DMS153 treated with DMSO at 0.1 percent for 48 hours (cell line): ENCODE data around the gene TAF1B.
"Not testable (repeated sequence)": the region's sequence is repeated elsewhere in the genome, so short reads cannot be mapped to it uniquely, and the experiment has no call there.

Experiments
- DNase-seq: peaks from one replicate; lab custom pipeline; 2025; ENCODE audit not compliant: unreplicated experiment; lab: John Stamatoyannopoulos, UW

The TAF1B gene

GRCh38 chr2:9830685-9831410 lies 12.4 kb upstream of the TAF1B start:
- no peak for DNase-seq

DNA sequence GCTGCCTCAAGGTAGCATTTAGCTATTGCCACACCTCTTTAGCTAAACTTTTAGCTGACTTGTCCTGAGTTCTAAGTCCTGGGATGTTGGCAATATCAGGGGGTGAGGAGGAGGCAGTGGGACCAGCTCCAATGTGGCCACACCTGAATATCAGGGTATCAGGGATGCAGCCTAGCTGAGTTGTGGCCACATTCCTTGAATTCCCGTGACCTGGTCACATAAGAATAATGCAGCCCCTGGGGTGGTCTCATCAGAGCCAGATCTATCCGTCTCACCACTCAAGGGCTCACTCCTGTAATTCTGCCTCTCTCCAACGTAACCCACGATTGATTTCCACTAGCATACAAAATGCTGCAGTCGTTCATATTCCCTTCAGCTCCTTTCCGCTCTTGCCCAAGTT lies 11.6 kb upstream of the TAF1B start:
- DNase-seq, result no peak

DNA sequence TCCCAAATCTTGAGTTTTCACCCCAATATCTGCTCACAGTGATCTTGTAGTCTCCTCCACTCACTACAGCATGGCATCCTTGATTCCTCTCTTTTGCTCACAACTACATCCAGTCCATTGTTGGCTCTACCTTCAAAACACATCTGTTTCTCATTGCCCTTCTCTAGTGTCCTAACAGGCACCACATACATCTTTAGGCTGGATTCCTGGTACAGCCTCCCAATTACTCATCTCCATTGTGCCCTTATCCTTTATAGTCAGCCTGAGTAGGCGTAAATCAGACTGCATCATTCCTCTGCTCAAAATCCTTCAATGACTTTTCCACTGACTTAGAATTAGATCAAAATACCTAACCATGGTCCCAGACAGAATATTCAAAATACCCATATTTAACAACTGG lies 10.7 kb upstream of the TAF1B start:
- DNase-seq, result no peak

- not testable (repeated sequence) for DNase-seq
Observed at GRCh38 chr2:9835068-9835467, 8.2 kb upstream of the TAF1B start.

- DNase-seq, result no peak
Observed at GRCh38 chr2:9836074-9836473, 7.2 kb upstream of the TAF1B start.

DNA sequence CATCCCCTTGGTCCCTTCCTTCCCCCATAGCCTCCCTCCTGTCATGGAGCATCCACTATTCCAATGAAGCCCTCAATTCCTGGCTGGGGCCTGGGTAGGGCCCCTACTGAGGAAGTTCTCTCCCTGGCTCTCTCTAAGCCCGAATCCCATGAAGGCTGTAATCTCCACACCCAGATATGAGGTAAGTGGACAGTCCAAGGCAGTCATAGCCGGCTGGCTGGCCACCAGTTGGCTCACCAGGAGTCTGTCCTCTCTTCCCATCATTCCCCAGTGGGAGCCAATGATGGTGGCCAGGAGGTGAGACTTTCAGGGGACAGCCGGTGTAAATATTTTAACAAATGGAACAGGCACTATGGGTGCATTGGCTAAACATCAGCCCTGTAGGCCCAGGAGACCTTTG lies 6.8 kb upstream of the TAF1B start:
- no peak for DNase-seq

DNA sequence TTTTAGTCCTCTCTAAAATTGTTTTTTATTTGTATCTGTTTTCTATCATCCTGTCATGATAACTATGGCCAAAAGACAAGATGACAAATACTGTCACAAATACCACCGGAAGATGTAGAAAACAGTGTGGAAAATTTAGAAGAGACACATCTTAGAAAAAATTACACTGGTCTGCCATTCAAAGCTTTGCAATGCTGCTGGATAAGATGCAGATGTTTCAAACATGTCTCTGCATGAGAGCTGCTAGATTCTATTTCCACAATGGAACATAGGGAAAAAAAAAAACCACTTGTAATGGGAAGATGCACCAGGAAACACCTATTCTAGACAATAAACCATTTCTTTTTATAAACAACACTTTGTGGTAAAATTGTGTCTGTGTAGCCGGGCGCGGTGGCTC lies 5.8 kb upstream of the TAF1B start:
- DNase-seq, result no peak

DNA sequence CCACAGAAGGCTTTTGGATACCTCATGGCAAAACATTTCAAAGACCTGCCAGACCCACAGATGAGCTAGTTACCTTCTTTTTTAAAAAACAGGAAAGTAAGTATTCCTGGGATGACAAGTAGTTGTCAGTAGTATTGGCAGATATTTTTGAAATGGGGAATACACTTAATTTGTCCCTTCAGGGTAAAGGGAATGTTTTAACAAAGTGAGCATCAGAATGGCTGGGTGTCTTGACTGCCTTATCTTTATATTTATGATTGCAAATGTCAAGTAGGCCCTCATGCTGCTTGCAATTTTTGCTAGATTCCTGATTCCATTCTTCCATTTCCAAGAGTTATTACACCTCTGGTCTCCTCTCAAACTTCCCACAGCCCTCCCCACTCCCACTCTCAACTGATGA lies 4.9 kb upstream of the TAF1B start:
- DNase-seq, result no peak

DNA sequence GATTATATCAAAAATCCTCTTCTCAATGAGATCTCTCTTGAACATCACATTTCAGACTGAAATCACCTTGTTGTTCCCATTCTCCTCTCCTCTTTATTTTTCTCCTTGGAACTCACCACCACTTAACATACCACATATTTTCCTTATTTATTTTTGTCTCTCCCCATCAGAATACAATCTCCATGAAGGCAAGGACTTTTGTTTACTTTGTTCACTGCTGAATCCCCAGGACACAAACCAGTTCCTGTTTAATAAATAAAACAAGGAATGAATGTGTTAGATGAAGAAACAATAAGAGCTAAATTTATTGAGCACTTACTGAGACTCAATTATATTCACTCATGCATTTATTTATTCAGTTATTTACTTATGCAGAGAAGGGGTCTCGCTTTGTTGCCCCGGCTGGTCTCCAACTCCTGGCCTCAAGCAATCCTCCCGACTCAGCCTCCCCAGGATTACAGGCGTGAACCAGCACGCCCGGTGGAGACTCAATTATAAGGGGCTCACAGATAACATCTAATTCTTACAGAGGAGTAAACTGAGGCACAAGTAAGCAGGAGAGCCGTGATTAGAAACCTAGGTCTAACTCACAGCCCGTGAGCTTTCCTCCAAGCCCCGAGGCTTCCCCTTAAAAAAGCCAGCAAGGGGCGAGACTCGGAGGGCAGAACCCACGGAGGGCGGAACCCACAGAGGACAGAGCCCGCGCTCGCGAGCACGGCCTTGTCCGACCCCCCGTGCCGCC lies 616 bp upstream of the TAF1B start:
- no peak for DNase-seq

- DNase-seq, result no peak
Observed at GRCh38 chr2:9844036-9844483, 786 bp downstream of the TAF1B start.

DNA sequence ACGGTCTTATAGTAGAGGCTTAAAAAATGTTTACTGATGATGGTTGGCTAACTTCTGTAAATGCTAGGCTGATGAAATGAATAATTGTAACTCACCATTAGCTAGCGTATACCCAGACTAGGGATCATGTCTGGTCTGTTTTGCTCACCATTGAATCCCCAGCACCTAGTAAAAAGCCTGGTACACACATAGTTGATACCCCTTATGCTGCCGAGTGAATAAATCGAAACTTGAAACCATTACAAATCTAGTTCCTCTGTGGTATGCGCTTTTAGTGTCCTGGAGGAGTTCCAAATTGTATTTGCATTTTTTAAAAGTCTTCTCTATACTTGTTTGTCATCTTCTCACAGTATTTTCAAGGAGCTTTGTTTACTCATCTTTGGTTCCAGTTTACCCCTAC lies 1.3 kb downstream of the TAF1B start:
- no peak for DNase-seq

DNA sequence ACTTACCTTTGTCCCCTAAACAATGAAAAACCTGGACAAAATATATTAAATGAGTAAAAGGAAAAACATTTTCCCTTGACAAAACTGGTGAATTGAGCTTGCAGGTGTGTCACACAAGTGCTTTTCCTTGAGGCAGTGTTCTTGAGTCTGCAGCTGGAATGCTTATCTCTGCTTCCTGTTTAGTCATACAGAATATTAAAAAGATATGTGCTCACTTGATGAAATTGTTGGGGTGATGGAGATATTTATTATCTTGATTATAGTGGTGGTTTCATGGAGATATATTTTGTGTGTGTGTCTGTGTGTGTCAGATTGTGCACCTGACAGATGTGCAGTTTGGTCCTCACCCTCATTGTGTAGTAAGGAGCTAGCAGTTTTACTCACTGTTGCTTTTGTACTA lies 3.3 kb downstream of the TAF1B start:
- no peak for DNase-seq

DNA sequence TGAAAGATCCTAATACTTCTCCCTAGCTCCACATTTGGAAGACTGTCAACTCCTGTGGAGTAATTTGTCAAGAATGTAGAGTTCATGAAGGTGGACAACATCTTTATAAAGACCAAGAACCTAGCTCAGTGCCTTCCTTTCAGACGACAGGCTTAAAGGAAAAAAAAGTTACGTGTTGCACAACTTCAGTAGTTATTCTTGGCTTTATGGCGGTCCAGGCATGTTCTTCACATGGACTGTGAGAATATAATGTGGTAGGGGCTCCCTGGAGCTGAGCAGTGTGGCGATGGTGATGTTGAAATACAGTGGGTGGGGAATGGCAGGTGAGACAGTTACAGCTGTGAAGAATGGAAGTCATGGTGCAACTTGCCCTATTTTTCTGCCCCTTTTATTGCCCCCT lies 3.9 kb downstream of the TAF1B start:
- no peak for DNase-seq

DNA sequence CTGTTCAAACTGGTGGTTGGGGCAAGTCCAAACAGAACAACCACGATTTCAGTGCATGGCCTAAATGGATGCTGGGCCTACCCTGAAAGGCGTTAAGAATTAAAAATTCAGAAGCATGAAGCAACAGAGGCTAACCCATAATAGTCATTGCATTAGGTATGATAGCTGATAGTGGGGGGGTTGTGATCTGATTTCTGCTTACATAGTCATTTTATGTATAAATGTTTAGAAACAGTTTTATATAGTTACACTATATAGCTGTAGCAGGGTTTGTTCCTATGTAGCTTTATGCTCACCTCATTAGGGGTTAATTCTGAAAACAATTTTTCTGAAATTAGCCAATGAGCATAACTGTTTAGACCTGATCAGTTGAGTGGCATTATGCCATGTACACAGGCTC lies 9.6 kb downstream of the TAF1B start:
- no peak for DNase-seq

DNA sequence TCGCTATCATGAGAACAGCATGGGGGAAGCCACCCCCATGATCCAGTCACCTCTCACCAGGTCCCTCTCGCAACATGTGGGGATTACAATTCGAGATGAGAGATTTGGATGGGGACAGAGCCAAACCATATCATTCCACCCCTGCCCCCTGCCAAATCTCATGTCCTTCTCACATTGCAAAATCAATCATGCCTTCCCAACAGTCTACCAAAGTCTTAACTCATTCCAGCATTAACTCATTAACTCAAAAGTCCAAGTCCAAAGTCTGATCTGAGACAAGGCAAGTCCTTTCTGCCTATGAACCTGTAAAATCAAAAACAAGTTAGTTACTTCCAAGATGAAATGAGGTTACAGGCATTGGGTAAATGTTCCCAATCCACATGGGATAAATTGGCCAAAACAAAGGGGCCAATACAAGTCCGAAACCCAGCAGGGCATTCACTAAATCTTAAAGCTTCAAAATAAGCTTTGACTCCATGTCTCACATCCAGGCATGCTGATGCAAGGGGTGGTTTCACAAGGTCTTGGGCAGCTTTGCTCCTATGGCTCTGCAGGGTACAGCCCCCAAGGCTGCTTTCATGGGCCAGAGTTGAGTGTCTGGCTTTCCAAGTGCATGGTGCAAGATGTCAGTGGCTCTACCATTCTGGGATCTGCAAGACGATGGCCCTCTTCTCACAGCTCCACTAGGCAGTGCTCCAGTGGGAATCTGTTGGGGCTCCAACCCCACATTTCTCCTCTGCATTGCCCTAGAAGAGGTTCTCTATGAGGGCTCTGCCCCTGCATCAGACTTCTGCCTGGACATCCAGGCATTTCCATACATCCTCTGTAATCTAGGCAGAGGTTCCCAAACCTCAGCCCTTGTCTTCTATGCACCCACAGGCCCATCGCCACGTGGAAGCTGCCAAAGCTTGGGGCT lies 14.8 kb downstream of the TAF1B start:
- no peak for DNase-seq

DNA sequence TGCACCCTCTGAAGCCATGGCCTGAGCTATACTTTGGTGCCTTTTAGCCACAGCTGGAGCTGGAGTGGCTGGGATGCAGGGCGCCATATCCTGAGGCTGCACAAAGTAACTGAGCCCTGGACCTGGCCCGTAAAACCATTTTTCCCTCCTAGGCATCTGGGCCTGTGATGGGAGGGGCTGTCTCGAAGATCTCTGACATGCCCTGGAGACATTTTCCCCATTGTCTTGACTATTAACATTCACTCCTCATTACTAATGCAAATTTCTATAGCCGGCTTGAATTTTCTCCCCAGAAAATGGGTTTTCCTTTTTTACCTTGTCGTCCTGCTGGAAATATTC lies 15.4 kb downstream of the TAF1B start:
- no peak for DNase-seq

DNA sequence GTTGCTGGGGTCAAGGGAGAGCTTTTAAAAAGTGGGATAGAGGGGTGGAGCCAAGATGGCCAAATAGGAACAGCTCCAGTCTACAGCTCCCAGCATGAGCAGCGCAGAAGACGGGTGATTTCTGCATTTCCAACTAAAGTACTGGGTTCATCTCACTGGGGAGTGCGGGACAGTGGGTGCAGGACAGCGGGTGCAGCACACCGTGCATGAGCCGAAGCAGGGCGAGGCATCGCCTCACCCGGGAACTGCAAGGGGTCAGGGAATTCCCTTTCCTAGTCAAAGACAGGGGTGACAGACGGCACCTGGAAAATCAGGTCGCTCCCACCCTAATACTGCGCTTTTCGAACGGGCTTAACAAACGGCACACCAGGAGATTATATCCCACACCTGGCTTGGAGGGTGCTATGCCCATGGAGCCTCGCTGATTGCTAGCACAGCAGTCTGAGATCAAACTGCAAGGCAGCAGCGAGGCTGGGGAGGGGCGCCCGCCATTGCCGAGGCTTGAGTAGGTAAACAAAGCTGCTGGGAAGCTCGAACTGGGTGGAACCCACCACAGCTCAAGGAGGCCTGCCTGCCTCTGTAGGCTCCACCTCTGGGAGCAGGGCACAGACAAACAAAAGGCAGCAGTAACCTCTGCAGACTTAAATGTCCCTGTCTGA lies 17.8 kb downstream of the TAF1B start:
- DNase-seq, result not testable (repeated sequence)

DNA sequence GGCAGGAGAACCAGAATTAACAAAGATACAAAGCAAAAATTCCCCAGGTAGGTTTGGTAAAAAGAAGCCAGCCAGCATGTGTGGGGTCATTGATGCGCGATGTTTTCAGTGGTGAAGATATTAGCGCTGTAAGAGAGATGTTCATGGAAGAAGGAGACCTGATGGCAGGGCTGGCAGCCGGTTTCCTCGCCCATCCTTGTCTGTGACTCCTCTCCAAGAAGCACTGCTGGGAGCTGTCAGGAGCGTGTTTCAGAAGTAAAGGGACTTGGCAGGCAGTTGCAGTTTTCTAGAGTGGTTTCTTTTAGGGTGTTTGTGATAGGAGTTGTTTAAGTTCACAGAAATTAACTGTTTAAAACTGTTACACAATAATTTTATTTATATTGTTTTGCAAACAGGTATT lies 24.6 kb downstream of the TAF1B start:
- DNase-seq, result no peak

DNA sequence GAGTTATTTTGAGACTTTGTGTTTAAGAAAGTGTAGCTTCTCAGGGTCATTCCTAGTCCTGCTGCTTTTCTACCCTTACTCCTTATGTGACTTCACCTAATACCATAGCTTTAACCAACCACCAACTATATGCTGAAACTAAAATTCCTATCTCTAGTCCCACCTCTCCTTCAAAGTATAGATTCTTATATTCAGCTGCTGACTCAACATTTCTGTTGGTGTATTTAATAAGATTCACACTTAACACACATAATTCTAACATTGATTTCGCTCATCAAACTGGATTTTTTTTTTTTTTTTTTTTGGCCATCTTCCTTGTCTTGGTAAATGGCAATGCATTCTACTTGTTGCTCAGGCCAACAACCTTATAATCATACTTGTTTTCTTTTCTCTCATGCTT lies 30.1 kb downstream of the TAF1B start:
- DNase-seq, result no peak

DNA sequence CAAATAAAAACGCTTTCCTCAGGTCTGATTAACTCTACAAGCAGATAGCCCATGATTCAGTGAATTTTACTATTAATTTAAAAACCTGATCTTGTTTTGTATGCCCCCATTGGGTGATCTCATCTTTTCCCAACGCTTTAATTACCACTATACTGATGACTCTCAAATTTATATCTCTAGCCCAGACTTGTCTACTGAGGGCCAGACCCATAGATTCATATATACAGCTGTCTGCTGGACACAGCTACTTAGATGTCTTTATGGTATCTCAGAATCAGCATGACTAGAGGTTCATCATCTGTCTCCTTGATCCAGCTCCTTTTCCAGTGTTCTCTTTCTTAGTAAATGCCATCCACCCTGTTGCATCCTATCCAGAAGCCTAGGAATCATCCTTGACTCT lies 33.8 kb downstream of the TAF1B start:
- DNase-seq, result no peak

- DNase-seq, result no peak
Observed at GRCh38 chr2:9877726-9878125, 34.5 kb downstream of the TAF1B start.
